Measurements from ENCODE around the gene ARVCF. TPM values are rescaled to one million over a fixed set of nuclear protein-coding genes. Genes with fewer than 3 reads are reported as not detected.

ARVCF gene
- total RNA-seq, 8 experiments from 2014 or later: 9.5 to 49.9 (median 39.2) TPM

DNA sequence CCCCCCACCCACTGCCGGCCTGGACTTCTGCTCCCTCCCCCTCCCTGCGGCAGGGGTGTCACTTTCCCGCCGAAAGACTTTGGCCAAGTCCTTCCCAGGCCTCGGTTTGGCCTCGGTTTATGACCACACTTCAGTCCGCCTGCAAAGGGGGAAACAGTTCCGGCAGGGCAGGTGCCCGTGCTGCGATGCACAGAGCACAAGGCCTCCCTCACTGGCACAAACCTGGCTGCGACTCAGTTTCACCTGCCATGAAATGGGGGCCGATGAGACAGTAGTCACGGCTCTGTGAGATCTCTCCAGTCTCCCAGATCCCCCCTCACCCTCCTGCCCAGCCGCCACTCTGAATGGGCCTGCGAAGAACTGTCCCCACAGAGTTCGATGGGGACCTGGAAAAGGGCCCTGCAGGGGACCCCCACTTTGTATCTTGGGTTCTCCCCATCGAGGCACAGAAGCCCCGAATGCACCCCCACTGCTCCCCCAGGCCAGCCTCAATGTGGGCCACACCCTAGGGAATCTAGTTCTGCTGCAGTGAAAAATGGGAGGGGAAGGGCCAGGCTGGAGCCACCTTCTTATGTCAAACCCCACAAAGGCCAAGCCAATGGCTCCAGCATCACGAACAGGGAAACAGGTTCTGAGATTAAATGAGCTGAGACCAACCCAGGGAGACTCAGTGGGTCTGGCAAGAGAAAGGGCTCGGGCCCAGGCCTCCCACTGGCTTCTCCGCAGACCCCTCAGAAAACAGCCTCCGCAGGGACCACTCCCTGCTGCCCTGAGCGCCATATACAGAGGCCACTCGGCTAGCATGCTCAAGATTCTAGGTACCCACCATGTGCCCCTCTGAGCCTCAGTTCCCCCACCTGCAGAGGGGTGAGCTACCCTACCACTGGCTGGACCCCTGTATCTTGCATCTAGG is 29.0 kb downstream of the ARVCF start:
- peak in 1 of 8 experiments; percentile 6 for ATAC-seq (replicated peaks in 6 of 8)
- peak overlapping the region; percentile 11 to 32 for H3K27ac ChIP-seq
- WGBS, 10 experiments: 20 to 100% (median 77%) methylated on average over 1 to 8 of the region's 24 CpGs; no CpG with 5 or more reads in 5 of the 10 experiments
- H3K4me3 ChIP-seq: peak overlapping the region in 4 of 5 donors; percentile 56 to 99 (median 80)
- in situ Hi-C loops (cut with MboI; ENCODE audit: low pct_unique_long_range_greater_than_20kb in 2 of 9, low sequenced_read_pairs in 9 of 9, unreplicated experiment in 9 of 9): no loop called here
- peaks cover 39 to 40% of the 10 kb centered on the region in 2 donors for H3K4me1 ChIP-seq (replicated peaks in 1 of 2)

DNA sequence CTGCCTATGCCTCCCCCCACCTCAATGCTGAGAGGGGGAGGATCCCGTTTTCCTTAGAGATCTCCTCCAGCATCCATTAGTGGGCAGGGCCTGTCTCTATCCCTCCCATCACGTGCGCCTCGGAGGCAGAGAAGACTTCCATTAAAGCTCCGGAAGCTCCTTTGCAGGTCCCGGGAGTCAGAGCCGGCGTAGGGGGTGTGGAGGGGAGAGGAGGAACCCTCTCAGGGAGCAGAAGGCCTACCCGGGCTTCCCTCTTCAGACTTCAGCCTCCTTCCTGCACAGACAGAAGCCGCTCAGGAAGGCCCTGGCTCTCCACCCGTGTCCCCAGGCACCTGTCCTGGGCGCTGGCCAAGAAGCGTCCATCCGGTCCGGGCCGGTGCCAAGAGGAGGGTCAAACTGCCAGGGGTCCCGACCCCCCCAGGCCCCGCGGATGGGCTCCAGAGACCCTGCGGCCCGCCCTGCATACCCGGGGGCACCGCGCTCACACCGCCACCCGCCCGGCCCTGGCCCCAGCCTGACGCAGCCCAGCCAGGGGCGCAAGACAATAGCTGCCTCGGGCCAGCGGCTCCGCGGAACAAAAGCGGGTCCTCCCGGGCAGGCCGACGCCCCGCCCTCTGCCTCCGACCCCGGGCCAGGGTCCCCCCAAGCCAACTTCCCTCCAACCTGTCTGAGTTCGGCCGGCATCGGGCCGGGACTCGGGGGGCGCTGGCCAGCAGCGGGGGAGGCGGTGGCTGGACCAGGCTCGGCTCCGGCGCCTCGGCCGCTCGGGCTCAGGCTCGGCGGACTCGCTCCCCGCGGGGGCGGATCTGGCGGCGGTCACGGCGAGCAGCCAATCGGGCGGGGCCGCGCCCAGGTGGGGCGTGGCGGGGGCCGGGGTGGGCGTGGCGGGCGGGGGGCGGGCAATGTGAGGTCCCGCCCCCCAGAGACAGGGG is 29.9 kb downstream of the ARVCF start:
- peak overlapping the region; percentile 82 to 94 for H3K27ac ChIP-seq
- H3K4me1 ChIP-seq (replicated peaks in 1 of 2): peaks cover 37 to 40% of the 10 kb centered on the region in 2 donors
- ATAC-seq (replicated peaks in 6 of 8): peak; percentile 52 to 90 (median 58)
- WGBS, 10 experiments: 0 to 7% (median 0%) methylated on average over 3 to 9 of the region's 76 CpGs; no CpG with 5 or more reads in 6 of the 10 experiments
- in situ Hi-C loops (cut with MboI; ENCODE audit: low pct_unique_long_range_greater_than_20kb in 2 of 9, low sequenced_read_pairs in 9 of 9, unreplicated experiment in 9 of 9): no loop called here
- peak overlapping the region; percentile 56 to 99 (median 81) for H3K4me3 ChIP-seq

- 20 to 40% methylated on average over 1 of the region's 2 CpGs; no CpG with 5 or more reads in 8 of the 10 experiments for WGBS, 10 experiments
Measured at GRCh38 chr22:19986011-19986409, 30.6 kb downstream of the ARVCF start.

DNA sequence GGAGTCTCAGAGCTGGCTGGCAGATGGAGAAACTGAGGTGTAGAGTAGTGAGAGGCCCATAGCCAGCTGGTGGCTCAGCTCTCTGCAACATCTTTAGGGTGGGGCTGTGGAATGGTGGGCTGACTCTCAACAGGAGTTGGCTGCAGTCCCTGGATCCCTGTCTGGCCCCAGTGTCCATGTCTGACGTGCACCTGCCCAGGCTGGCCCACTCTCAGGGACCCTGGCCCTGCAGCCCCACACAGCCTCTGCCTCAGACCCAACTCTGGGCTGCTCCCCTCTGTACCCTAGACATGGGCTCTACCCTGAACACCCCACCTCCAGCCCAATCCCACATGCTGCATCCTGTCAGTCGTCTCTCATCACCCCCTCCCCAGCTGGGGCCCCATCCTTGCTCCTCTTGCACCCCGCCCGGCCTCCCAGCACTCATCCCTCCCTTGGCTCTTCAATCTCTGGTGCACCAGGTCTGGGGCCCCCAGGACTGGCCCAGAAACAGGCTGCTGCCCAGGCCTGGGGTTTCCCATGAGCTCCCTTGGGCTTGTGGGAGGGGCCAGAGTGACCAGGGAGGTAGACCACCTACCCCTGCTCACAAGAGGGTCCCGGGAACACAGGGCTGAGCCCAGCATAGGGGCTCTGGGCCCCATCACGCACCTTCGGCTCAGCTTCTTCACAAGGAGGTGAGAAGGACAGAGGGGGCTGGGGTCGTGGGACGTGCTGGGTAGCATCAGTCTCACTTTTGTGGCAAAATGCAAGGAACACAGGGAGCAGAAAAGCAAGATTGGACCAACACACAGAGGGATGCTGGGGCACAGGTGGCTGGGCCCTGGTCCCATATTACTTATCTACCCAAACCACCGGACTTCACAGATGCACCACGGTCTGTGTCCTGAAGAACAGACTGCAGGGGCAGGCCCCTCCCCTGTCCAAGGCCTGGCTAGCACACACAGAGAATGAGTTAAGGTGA is 31.5 kb downstream of the ARVCF start:
- no peak for ATAC-seq (replicated peaks in 6 of 8)
- peaks cover 33 to 34% of the 10 kb centered on the region in 2 donors for H3K4me1 ChIP-seq (replicated peaks in 1 of 2)
- in situ Hi-C loops (cut with MboI; ENCODE audit: low pct_unique_long_range_greater_than_20kb in 2 of 9, low sequenced_read_pairs in 9 of 9, unreplicated experiment in 9 of 9): no loop called here
- 40 to 100% (median 67%) methylated on average over 1 to 3 of the region's 11 CpGs; no CpG with 5 or more reads in 5 of the 10 experiments for WGBS, 10 experiments
- peak overlapping the region in 3 of 5 donors; percentile 78 to 99 (median 81) for H3K4me3 ChIP-seq
- peak overlapping the region; percentile 64 to 82 for H3K27ac ChIP-seq

More at GRCh38 chr22:19986011-19986409, 30.6 kb downstream of the ARVCF start:
- Histone ChIP-seq H3K27ac (peak overlapping the region; percentile 82 to 94), H3K4me1 (replicated peaks in 1 of 2) (peaks cover 34 to 35% of the 10 kb centered on the region in 2 donors), H3K4me3 (peak overlapping the region; percentile 56 to 99 (median 81))
- in situ Hi-C loops (cut with MboI; ENCODE audit: low pct_unique_long_range_greater_than_20kb in 2 of 9, low sequenced_read_pairs in 9 of 9, unreplicated experiment in 9 of 9): no loop called here
- no peak for ATAC-seq (replicated peaks in 6 of 8)

DNA sequence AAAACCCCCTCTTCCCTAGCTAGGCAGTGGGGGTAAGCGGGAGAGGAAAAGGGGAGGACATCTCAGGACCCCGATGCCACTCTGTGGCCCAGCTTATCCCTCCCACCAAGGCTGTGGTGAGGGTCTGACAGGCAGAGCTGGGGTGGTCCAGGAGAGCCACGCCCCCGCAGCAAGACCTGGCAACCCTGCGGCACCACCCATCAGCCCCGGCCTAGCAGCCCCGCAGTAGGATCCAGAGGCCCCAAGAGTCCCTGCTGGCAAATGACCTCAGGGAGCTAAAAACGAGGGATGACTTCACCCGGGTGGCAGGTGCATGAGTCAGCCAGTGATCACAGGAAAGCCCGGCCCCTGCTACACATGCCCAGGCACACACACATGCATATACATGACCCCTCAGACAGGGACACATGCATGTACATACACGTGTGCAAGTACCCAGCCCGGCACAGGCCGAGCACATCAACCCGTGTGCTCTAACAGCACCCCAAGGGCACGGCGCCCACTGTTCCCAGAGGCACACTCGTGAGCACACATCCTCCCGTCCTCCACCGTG is 32.3 kb downstream of the ARVCF start:
- in situ Hi-C loops (cut with MboI; ENCODE audit: low pct_unique_long_range_greater_than_20kb in 2 of 9, low sequenced_read_pairs in 9 of 9, unreplicated experiment in 9 of 9): no loop called here
- ATAC-seq (replicated peaks in 6 of 8): peak in 7 of 8 experiments; percentile 41 to 79 (median 76)
- Histone ChIP-seq H3K4me3 (peak overlapping the region in 2 of 5 donors; percentile 1 to 17), H3K27ac (peak overlapping the region; percentile 78 to 85), H3K4me1 (replicated peaks in 1 of 2) (peaks cover 33 to 34% of the 10 kb centered on the region in 2 donors)
- 40 to 86% (median 72%) methylated on average over 2 to 6 of the region's 19 CpGs; no CpG with 5 or more reads in 6 of the 10 experiments for WGBS, 10 experiments

GRCh38 chr22:19983741-19984140 is 32.9 kb downstream of the ARVCF start:
- Histone ChIP-seq H3K27ac (peak overlapping the region; percentile 78 to 85), H3K4me1 (replicated peaks in 1 of 2) (peaks cover 33 to 34% of the 10 kb centered on the region in 2 donors), H3K4me3 (peak overlapping the region in 2 of 5 donors; percentile 1 to 17)
- in situ Hi-C loops (cut with MboI; ENCODE audit: low pct_unique_long_range_greater_than_20kb in 2 of 9, low sequenced_read_pairs in 9 of 9, unreplicated experiment in 9 of 9): no loop called here
- WGBS, 10 experiments: 0 to 94% (median 80%) methylated on average over 1 to 3 of the region's 5 CpGs; no CpG with 5 or more reads in 5 of the 10 experiments
- ATAC-seq (replicated peaks in 6 of 8): peak in 5 of 8 experiments; percentile 9 to 31 (median 26)

- in situ Hi-C loops (cut with MboI; ENCODE audit: low pct_unique_long_range_greater_than_20kb in 2 of 9, low sequenced_read_pairs in 9 of 9, unreplicated experiment in 9 of 9): no loop called here
- 88 to 100% methylated on average over 2 to 3 of the region's 8 CpGs; no CpG with 5 or more reads in 8 of the 10 experiments for WGBS, 10 experiments
- Histone ChIP-seq H3K4me1 (replicated peaks in 1 of 2) (peaks cover 33 to 34% of the 10 kb centered on the region in 2 donors), H3K4me3 (no peak overlapping the region), H3K27ac (peak overlapping the region; percentile 78 to 85)
- ATAC-seq (replicated peaks in 6 of 8): no peak
Measured at GRCh38 chr22:19982991-19983578, 33.5 kb downstream of the ARVCF start.

- Histone ChIP-seq H3K27ac (no peak overlapping the region), H3K4me1 (replicated peaks in 1 of 2) (peaks cover 33 to 34% of the 10 kb centered on the region in 2 donors), H3K4me3 (no peak overlapping the region)
- in situ Hi-C loops (cut with MboI; ENCODE audit: low pct_unique_long_range_greater_than_20kb in 2 of 9, low sequenced_read_pairs in 9 of 9, unreplicated experiment in 9 of 9): no loop called here
- ATAC-seq (replicated peaks in 6 of 8): no peak
- WGBS, 10 experiments: 83 to 100% (median 92%) methylated on average over 2 to 3 of the region's 16 CpGs; no CpG with 5 or more reads in 5 of the 10 experiments
Measured at GRCh38 chr22:19981961-19982920, 34.4 kb downstream of the ARVCF start.

DNA sequence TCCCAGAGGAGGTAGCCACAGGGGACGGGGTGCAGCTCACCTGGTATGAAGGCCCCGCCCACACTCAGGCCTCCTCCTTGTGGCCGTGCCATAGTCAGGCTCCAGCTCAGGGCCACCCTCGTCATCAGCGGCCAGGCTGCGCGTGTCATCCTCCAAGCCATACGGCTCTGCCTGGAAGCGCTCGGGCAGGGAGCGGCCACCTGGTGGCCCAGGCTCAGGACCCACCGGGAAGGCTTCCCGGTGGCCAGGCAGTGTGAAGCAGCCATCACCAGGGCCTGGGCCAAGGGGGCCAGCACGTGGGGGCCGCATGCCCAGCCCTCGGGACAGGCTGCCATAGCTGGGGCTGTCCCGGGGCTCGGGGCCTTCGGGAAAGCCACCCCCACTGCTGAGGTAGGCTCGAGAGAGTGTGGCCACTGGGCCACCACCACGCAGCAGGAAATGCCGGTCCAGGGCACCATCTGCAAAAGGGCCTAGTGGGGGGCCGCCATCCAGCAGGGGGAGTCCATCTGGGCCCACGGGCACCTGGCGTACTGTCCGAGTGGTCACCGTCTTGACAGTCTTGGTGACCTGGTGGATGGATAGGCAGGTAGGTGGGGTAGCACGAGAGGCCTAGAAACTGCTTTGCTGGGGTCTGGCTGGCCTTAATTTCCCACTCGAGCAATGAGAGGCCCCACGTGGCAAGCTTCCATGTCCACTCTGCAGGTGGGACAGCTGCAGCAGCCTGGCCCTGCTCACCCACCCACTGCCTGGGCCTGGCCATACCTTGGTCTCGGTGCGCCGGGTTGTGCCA is 35.3 kb downstream of the ARVCF start:
- H3K4me3 ChIP-seq: no peak overlapping the region
- no peak overlapping the region for H3K27ac ChIP-seq
- no peak for ATAC-seq (replicated peaks in 6 of 8)
- in situ Hi-C loops (cut with MboI; ENCODE audit: low pct_unique_long_range_greater_than_20kb in 2 of 9, low sequenced_read_pairs in 9 of 9, unreplicated experiment in 9 of 9): no loop called here
- H3K4me1 ChIP-seq (replicated peaks in 1 of 2): peaks cover 33 to 34% of the 10 kb centered on the region in 2 donors
- WGBS, 10 experiments: 85 to 100% (median 93%) methylated on average over 2 to 5 of the region's 33 CpGs; no CpG with 5 or more reads in 6 of the 10 experiments

GRCh38 chr22:19980766-19981165 is 35.9 kb downstream of the ARVCF start:
- H3K4me1 ChIP-seq (replicated peaks in 1 of 2): peaks cover 30 to 31% of the 10 kb centered on the region in 2 donors
- no peak overlapping the region for H3K27ac ChIP-seq
- in situ Hi-C loops (cut with MboI; ENCODE audit: low pct_unique_long_range_greater_than_20kb in 2 of 9, low sequenced_read_pairs in 9 of 9, unreplicated experiment in 9 of 9): no loop called here
- no peak overlapping the region for H3K4me3 ChIP-seq
- no peak for ATAC-seq (replicated peaks in 6 of 8)
- 72 to 100% (median 97%) methylated on average over 1 to 5 of the region's 7 CpGs; no CpG with 5 or more reads in 6 of the 10 experiments for WGBS, 10 experiments
